Activated naive CD8-positive, alpha-beta T cell (primary cell): Measurements from ENCODE around the gene PDGFB.

Experiments
- H3K27ac Mint-ChIP-seq: one replicate; pipeline ENCODE4 v1.8.0; 2021; ENCODE audit warnings: mixed read lengths
- H3K27me3 Mint-ChIP-seq: one replicate; pipeline ENCODE4 v1.8.0; 2021; ENCODE audit warnings: mixed read lengths
- H3K36me3 Mint-ChIP-seq: one replicate; pipeline ENCODE4 v1.8.0; 2021; ENCODE audit warnings: mixed read lengths
- H3K4me1 Mint-ChIP-seq: one replicate; pipeline ENCODE4 v1.8.0; 2021; ENCODE audit warnings: low read depth, mixed read lengths
- H3K4me3 Mint-ChIP-seq: one replicate; pipeline ENCODE4 v1.8.0; 2021; ENCODE audit warnings: mild to moderate bottlenecking, mixed read lengths
- H3K9me3 Mint-ChIP-seq: one replicate; pipeline ENCODE4 v1.8.0; 2021; ENCODE audit warnings: low read depth, mixed read lengths

PDGFB gene

DNA sequence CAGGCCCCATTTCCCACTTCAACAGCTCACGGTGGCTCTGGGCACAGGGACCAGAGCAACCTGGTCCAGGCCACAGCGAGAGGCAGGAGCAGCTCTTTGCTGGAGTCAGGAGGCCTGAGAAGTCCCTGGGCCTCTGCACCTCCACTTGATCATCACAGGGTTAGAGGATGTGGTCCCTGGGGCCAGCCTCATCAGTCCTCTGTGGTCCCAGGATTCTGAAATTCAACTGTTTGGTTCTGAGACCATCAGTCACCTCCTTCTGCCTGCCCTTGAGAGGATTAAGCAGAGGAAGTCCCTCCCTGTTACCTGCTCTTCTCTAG lies 67.4 kb downstream of the PDGFB start:
- H3K27ac Mint-ChIP-seq: no peak overlapping the region
- H3K4me3 Mint-ChIP-seq: no peak overlapping the region
- H3K9me3 Mint-ChIP-seq: no peaks in the 10 kb centered on the region
- no peaks in the 10 kb centered on the region for H3K36me3 Mint-ChIP-seq
- no peaks in the 10 kb centered on the region for H3K27me3 Mint-ChIP-seq
- H3K4me1 Mint-ChIP-seq: peaks cover 33% of the 10 kb centered on the region

DNA sequence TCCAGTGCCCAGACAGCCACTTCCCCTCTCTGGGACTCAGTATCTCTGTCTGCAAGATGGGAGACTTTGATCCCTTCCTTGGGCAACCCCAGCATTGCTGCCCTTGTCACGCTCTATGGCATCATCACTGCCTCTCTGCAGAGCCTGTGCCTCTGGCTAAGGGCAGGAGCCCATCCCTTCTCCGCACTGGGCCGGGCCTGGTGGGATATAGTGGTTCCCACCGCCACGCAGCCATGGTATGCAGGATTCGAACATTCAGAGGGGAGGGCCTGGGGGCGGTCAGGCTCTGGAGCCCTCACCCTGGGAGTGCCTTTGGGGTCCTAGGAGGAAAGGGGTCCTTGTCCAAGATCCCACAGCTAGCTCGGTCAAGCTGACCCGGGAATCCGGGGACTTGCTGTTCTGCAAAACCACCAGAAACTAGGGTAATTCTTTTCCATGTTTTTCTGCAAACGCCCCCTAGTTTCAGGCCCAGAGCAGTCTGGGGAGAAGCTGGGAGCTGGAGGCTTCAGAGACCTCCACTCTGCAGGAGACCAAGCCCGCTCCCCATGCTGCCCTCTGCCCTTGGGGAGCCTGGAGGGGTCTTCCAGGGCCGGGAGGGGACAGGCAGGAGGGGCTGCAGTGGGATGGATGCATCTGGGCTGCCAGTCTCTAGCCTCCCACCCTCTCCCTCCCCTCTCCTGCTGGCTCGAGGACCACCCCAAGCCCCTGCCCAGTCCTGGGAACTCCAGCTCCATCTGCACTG lies 67.9 kb downstream of the PDGFB start:
- Mint-ChIP-seq H3K9me3 (no peaks in the 10 kb centered on the region), H3K27me3 (no peaks in the 10 kb centered on the region), H3K36me3 (no peaks in the 10 kb centered on the region), H3K27ac (no peak overlapping the region), H3K4me3 (no peak overlapping the region), H3K4me1 (peaks cover 36% of the 10 kb centered on the region)

DNA sequence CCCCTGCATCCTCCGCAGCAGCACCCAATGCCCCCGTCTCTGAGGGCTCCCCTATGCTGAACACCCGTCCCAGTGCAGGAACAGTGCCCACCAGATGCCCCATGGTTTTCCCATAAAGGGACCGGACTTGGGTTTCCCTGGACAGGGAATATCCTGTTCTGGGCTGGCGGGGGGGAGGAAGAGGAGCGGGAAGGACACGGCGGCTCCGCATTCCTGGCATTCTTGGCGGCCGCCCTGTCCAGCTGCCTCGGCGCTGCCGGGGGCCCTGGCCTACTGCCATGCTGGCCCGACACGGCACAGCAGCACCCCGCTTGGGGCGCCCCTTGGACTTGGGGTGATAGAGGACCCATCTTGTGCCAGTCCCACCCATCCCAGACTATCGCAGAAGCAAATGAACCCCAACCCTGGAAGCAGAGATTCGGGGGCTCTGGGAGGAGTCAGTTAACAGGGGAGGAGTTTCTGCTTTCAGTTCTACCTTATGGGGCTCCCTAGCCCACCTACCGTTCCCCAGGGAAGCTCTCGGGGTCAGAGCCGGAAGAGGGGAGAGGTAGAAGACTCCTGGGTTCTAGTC lies 68.6 kb downstream of the PDGFB start:
- Mint-ChIP-seq H3K36me3 (no peaks in the 10 kb centered on the region), H3K4me3 (no peak overlapping the region), H3K4me1 (peaks cover 40% of the 10 kb centered on the region), H3K27ac (no peak overlapping the region), H3K27me3 (no peaks in the 10 kb centered on the region), H3K9me3 (no peaks in the 10 kb centered on the region)

DNA sequence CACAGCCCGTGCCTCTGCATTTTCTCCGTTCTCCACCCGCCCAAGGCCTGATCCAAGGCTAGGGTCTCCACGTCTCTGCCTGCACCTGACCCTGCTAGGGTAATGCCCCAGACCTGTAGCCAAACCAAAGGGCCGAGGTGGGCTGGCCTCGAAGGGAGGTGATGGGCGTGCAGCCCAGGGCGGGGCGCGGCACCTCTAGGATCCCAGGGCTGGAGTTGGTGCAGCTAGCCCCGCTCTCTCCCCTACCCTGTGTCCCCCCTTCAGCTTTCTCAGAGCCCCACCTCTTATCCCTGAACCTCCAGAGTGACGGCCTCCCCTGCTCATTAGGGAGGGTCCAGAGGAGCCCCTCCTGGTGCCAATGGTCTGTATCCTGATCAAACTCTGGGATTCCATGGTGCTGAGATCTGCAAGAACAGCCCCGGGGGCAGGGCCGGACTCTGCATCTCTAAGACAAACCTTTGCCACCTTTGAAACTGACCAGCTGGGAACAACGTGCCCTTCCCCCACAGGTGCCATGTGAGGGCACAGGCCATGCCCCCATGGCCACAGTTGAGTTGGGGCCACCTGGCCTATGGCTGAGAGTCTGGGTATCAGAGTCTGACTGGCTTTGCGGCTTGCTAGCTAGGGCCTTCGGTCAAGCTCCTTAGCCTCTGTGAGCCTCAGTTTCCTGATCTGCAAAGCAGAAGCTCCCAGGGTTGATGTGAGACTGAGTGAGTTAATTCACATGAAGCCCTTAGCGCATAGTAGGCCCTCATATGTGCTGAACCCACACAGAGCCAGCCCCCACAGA lies 69.2 kb downstream of the PDGFB start:
- Mint-ChIP-seq H3K36me3 (no peaks in the 10 kb centered on the region), H3K4me3 (no peak overlapping the region), H3K9me3 (no peaks in the 10 kb centered on the region), H3K27ac (peak overlapping the region; percentile 10), H3K27me3 (no peaks in the 10 kb centered on the region), H3K4me1 (peaks cover 46% of the 10 kb centered on the region)

DNA sequence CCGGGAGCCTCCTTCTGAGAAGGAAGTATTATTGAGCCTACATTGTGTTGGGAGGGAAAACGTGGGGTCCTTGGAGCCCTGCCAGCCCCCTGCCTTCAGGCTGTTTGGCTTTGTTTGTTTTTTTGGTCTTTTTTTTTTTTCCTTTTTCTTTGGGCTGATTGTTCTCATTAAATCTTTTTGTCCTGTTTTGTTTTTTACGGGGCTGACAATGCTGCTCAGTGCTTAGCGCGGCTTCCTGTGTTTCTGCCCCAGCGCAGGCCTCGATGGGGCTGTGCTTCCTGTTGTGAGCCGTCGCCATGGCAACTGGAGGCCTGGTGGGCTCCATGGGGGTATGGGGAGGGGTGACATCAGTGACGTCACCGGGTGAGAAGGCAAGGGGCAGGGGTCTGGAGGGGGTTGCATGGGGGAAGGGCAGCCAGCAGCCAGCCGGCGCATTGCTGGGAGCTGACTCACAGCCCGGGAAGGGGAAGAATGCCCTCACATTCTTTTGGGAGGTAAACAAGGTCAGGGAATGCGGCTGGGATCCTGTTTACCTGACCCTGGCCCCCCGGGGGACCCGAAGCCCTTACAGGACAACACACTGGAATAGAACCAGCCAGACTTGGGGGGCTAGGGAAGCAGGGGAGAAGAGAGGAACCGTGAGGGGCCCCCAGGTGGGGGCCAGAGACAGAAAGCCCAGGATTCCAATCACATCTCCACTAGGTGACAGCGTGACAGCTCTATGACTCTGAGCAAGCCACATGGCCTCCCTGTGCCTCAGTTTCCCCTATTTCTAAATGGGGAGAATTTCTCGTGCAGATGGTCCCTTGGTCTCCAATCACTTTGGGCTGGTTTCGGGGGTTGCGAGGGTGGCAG lies 70.1 kb downstream of the PDGFB start:
- Mint-ChIP-seq H3K9me3 (no peaks in the 10 kb centered on the region), H3K4me1 (peaks cover 47% of the 10 kb centered on the region), H3K27me3 (no peaks in the 10 kb centered on the region), H3K36me3 (no peaks in the 10 kb centered on the region), H3K4me3 (peak overlapping the region; percentile 67), H3K27ac (peak overlapping the region; percentile 87)

DNA sequence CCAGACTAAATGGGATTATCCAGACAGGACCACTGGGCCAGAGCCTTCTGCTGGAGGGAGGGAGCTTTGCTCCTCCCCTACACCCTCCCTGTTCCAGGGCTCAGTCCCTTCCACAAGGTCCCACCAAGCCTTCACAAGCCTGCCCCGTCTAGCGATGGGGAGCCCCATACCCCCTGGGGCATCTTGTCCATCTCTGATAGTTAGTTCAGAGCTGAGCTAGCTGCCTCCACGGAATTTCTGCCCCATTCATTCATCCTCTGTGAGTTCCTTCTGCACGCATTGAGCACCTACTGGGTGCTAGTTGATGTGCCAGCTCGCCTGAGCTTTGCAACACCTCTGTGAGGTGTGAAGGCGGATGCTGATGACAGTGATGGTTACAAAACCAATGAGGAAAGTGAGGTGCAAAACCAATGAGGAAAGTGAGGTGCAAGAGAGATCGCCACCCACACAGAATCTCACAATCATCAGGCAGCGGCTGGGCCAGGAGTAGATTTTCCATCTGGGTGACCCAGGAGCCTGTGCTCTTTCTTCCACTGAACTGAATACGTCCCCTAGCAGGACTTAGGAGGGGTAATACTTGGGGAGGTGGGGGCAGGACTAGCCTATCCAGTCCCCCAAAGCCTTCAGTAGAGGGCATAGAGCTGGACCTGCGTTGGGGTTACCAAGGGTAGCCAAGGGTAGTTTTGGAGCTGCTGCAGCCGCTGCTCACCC lies 70.8 kb downstream of the PDGFB start:
- H3K27ac Mint-ChIP-seq: peak overlapping the region; percentile 87
- peaks cover 47% of the 10 kb centered on the region for H3K4me1 Mint-ChIP-seq
- no peaks in the 10 kb centered on the region for H3K9me3 Mint-ChIP-seq
- no peaks in the 10 kb centered on the region for H3K36me3 Mint-ChIP-seq
- H3K27me3 Mint-ChIP-seq: no peaks in the 10 kb centered on the region
- peak overlapping the region; percentile 67 for H3K4me3 Mint-ChIP-seq
